SU-DHL-6 (cell line): Measurements from ENCODE around the gene XPO6.

Experiments used
- H2AFZ ChIP-seq: fragments of 200-600 bp; sonication (generic); 2 replicates; pipeline ENCODE4 v1.6.1; 2014; ENCODE audit warnings: low read depth, mild to moderate bottlenecking, moderate library complexity, mixed read lengths, antibody characterized with exemption, low read length; ENCODE audit not compliant: severe bottlenecking
- H3F3A ChIP-seq: fragments of 200-600 bp; shearing (Covaris generic); 2 replicates; pipeline ENCODE4 v1.6.0; 2016; ENCODE audit warnings: antibody characterized with exemption, mild to moderate bottlenecking; ENCODE audit not compliant: insufficient read depth
- H3K27ac ChIP-seq: fragments of 200-600 bp; sonication (generic); 2 replicates; pipeline ENCODE4 v1.5.1; 2016; ENCODE audit warnings: low read depth, mild to moderate bottlenecking, low read length, moderate library complexity, mixed read lengths
- H3K27me3 ChIP-seq: fragments of 200-600 bp; sonication (generic), shearing (Covaris generic); 2 replicates; pipeline ENCODE4 v1.6.0; 2014; ENCODE audit warnings: mild to moderate bottlenecking, low read length
- H3K36me3 ChIP-seq: fragments of 200-600 bp; sonication (generic); 2 replicates; pipeline ENCODE4 v1.6.1; 2014; ENCODE audit warnings: mild to moderate bottlenecking, low read length, mixed read lengths
- H3K4me2 ChIP-seq: fragments of 300-600, 200-600 bp; shearing (Covaris generic), sonication (generic); 2 replicates; pipeline ENCODE4 v1.6.0; 2014; ENCODE audit warnings: low read length, low read depth, mild to moderate bottlenecking; ENCODE audit not compliant: poor library complexity, severe bottlenecking
- H3K4me3 ChIP-seq: fragments of 200-600 bp; sonication (generic); 2 replicates; pipeline ENCODE4 v1.5.1; 2014; ENCODE audit warnings: antibody characterized with exemption, low read length, mild to moderate bottlenecking, mixed read lengths; ENCODE audit not compliant: insufficient read depth, poor library complexity, severe bottlenecking
- H3K79me2 ChIP-seq: fragments of 200-600 bp; sonication (generic); 2 replicates; pipeline ENCODE4 v1.6.1; 2014; ENCODE audit warnings: mild to moderate bottlenecking, low read length, moderate library complexity; ENCODE audit not compliant: insufficient read depth
- H3K9ac ChIP-seq: fragments of 200-600 bp; sonication (generic); 2 replicates; pipeline ENCODE4 v1.7.0; 2014; ENCODE audit warnings: mild to moderate bottlenecking, low read length
- H3K9me2 ChIP-seq: fragments of 200-600 bp; sonication (generic); replicated peaks from 2 replicates; pipeline ENCODE4 v1.6.1; 2014; ENCODE audit warnings: low read length; ENCODE audit not compliant: insufficient read depth
- H3K9me3 ChIP-seq: fragments of 200-600 bp; sonication (generic); 2 replicates; pipeline ENCODE4 v1.6.1; 2014; ENCODE audit warnings: low read length, mixed read lengths; ENCODE audit not compliant: insufficient read depth
- H4K20me1 ChIP-seq: fragments of 200-600 bp; sonication (generic); 2 replicates; pipeline ENCODE4 v1.6.1; 2014; ENCODE audit warnings: low read depth, mild to moderate bottlenecking, antibody characterized with exemption, low read length, moderate library complexity, mixed read lengths
- CTCF ChIP-seq: fragments of 200-600 bp; sonication (generic); IDR thresholded peaks from one replicate; pipeline ENCODE4 v1.5.1; 2017; ENCODE audit warnings: antibody characterized with exemption, mild to moderate bottlenecking, low read length, moderate library complexity; ENCODE audit not compliant: insufficient read depth, poor library complexity, severe bottlenecking
- EZH2phosphoT487 ChIP-seq: fragments of 200-600 bp; sonication (generic), shearing (Covaris generic); conservative IDR thresholded peaks from 2 replicates; pipeline ENCODE4 v1.6.1; 2018; ENCODE audit warnings: mild to moderate bottlenecking, antibody characterized with exemption, low read length, moderate library complexity, mixed read lengths

Gene XPO6

GRCh38 chr16:28062261-28062846 lies 149.4 kb downstream of the XPO6 start:
- no peak overlapping the region for H3K4me3 ChIP-seq
- no peak overlapping the region for H3K27ac ChIP-seq
- no peak overlapping the region for H3K4me2 ChIP-seq
- H3K36me3 ChIP-seq = no peaks in the 10 kb centered on the region
- H3K9me2 ChIP-seq = no peaks in the 10 kb centered on the region
- no peak overlapping the region for H3K9ac ChIP-seq
- no peaks in the 10 kb centered on the region for H3K27me3 ChIP-seq
- no peaks in the 10 kb centered on the region for H3K9me3 ChIP-seq
- H4K20me1 ChIP-seq = no peaks in the 10 kb centered on the region
- no peak overlapping the region for H2AFZ ChIP-seq
- TF ChIP-seq CTCF (no peak), EZH2phosphoT487 (no peak)
- no peaks in the 10 kb centered on the region for H3K79me2 ChIP-seq
- H3F3A ChIP-seq = no peaks in the 10 kb centered on the region

- Histone ChIP-seq H3K4me2 (no peak overlapping the region), H3K9me2 (no peaks in the 10 kb centered on the region), H3K36me3 (no peaks in the 10 kb centered on the region), H3K27me3 (no peaks in the 10 kb centered on the region), H3K4me3 (no peak overlapping the region), H3K9ac (no peak overlapping the region), H3K79me2 (no peaks in the 10 kb centered on the region), H3K27ac (no peak overlapping the region), H3F3A (no peaks in the 10 kb centered on the region), H3K9me3 (no peaks in the 10 kb centered on the region), H2AFZ (no peak overlapping the region), H4K20me1 (no peaks in the 10 kb centered on the region)
- no peak for TF ChIP-seq EZH2phosphoT487
- TF ChIP-seq CTCF = no peak
Observed at GRCh38 chr16:28061352-28062101, 150.2 kb downstream of the XPO6 start.

DNA sequence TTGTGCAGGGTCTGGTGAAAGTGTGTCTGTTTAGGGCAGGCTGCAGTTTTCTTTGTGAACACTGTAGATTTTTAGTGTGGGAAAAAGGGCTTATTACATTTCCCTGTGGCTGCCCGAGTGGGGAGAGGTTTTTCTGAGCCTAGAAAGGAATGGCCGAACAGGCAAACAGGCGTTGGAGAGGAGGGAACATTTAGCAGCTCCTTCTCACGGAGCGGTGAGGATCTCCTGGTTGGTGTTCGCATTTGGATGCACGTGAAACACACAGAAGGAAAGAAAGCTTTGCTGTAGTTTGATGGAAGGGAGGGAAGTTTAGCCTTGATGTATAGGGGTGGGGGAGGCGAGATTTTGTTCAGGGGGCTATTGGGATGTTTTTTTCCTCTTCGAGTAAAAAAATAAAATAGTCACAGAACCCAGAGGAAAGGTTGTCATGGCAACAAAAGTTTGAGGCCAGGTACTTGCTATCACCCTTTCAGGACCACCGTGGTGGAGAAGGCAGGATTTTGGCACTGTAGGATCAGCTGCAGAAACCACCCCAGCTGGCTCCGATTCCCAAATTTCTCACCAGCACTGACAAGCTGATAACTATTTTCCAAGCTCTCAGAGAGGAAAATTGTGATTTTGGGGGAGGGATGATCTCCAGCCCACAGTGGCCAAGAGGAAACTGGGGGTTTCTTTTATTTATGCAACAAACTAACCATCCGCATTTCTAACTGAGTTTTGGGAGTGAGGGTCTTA lies 151.8 kb downstream of the XPO6 start:
- Histone ChIP-seq H3K27ac (no peak overlapping the region), H4K20me1 (no peaks in the 10 kb centered on the region), H3K79me2 (no peaks in the 10 kb centered on the region), H2AFZ (no peak overlapping the region), H3K9me3 (no peaks in the 10 kb centered on the region), H3K9me2 (no peaks in the 10 kb centered on the region), H3K27me3 (no peaks in the 10 kb centered on the region), H3F3A (no peaks in the 10 kb centered on the region), H3K4me2 (no peak overlapping the region), H3K9ac (no peak overlapping the region), H3K36me3 (no peaks in the 10 kb centered on the region), H3K4me3 (no peak overlapping the region)
- TF ChIP-seq EZH2phosphoT487 (no peak), CTCF (no peak)
